Panc1 (cell line): Measurements from ENCODE around the gene HDGFL2.

Experiments used
- CTCF ChIP-seq: fragments of 450-650 bp; IDR thresholded peaks from 2 replicates; pipeline ENCODE4 v1.5.1; 2017; ENCODE audit warnings: mild to moderate bottlenecking
- POLR2AphosphoS5 ChIP-seq: IDR thresholded peaks from 2 replicates; pipeline ENCODE4 v1.6.1; 2012; ENCODE audit warnings: mild to moderate bottlenecking, low read depth, low read length, moderate library complexity
- REST ChIP-seq, 2 experiments: IDR thresholded peaks; 2 replicates each; pipeline ENCODE4 v1.6.1; 2011 to 2012; ENCODE audit warnings: low read depth in 2 of 2, control low read depth in 1 of 2, low read length in 1 of 2, mild to moderate bottlenecking in 1 of 2, moderate library complexity in 1 of 2; ENCODE audit not compliant: insufficient read depth in 1 of 2
- SIN3A ChIP-seq: IDR thresholded peaks from 2 replicates; pipeline ENCODE4 v1.6.1; 2012; ENCODE audit warnings: low read depth, mild to moderate bottlenecking, low read length, moderate library complexity, borderline replicate concordance; ENCODE audit not compliant: insufficient read depth
- TCF7L2 ChIP-seq: IDR thresholded peaks from 2 replicates; pipeline ENCODE4 v1.6.1; 2011; ENCODE audit warnings: mild to moderate bottlenecking, low read depth, low read length, inconsistent platforms

- TF ChIP-seq CTCF (no peak), REST (IDR thresholded peaks at IDR 0.05; ENCODE audit: insufficient read depth in 1 of 2, low read depth in 2 of 2, low read length in 1 of 2) (no peak), POLR2AphosphoS5 (no peak), SIN3A (no peak), TCF7L2 (no peak)
Measured at GRCh38 chr19:4472174-4472974, at the start of gene HDGFL2.
